T-cell (primary cell): ENCODE results near the gene ULK4. TPM values are rescaled to one million over a fixed set of nuclear protein-coding genes. Genes with fewer than 3 reads are reported as not detected.

Source experiments
- ATAC-seq, 4 experiments: fragments of 200-7000 bp in 3 of 4; fragments of 150-1000 bp in 1 of 4; cut with Tn5 transposase; replicated peaks in 1 of 4; 1 replicate in 3 of 4; 2 replicates in 1 of 4; pipeline ENCODE4 v1.10.0; 2021; ENCODE audit warnings: moderate library complexity in 3 of 4, mild to moderate bottlenecking in 2 of 4, moderate number of reproducible peaks in 1 of 4
- CTCF ChIA-PET, 2 donors: fragments of 300-600 bp; sonication (Branson Sonifier 250); formaldehyde crosslinking; loops; one replicate each; lab custom pipeline; 2022; ENCODE audit warnings: antibody characterized with exemption in 2 of 2; lab: Charles Lee
- POLR2A ChIA-PET, 2 donors: fragments of 300-600 bp; sonication (Branson Sonifier 250); formaldehyde crosslinking; loops; one replicate each; lab custom pipeline; 2022; ENCODE audit warnings: antibody characterized with exemption in 2 of 2; lab: Charles Lee
- DNase-seq, 35 experiments: peaks; one replicate each; pipeline versions ENCODE4 v3.0.0 to v3.0.0-alpha.2; 2013 to 2023
- H3K27ac ChIP-seq: one replicate; pipeline ENCODE4 v1.5.1; 2013; ENCODE audit warnings: low read length
- H3K27me3 ChIP-seq, 2 experiments: replicated peaks in 1 of 2; 1 replicate in 1 of 2; 2 replicates in 1 of 2; pipeline versions ENCODE4 v1.6.1 to v1.7.0; 2013; ENCODE audit warnings: low read length in 1 of 2, mixed read lengths in 1 of 2; ENCODE audit not compliant: control insufficient read depth in 2 of 2, insufficient read depth in 2 of 2; ENCODE audit errors: extremely low read depth in 1 of 2
- H3K36me3 ChIP-seq, 2 donors: 1 replicate in 1 of 2; 2 replicates in 1 of 2; pipeline versions ENCODE4 v1.6.1 to v1.7.0; 2013; ENCODE audit warnings: low read length in 1 of 2; ENCODE audit not compliant: control insufficient read depth in 2 of 2, insufficient read depth in 1 of 2; ENCODE audit errors: extremely low read depth in 1 of 2
- H3K4me1 ChIP-seq, 2 experiments: 1 replicate in 1 of 2; 2 replicates in 1 of 2; pipeline versions ENCODE4 v1.6.1 to v1.7.0; 2013; ENCODE audit warnings: low read length in 2 of 2, mixed read lengths in 1 of 2; ENCODE audit not compliant: insufficient read depth in 2 of 2, control insufficient read depth in 1 of 2; ENCODE audit errors: extremely low read depth in 1 of 2
- H3K4me3 ChIP-seq, 2 donors: 1 replicate in 1 of 2; 2 replicates in 1 of 2; pipeline versions ENCODE4 v1.5.1 to v1.7.0; 2013; ENCODE audit warnings: mild to moderate bottlenecking in 2 of 2, low read length in 1 of 2, moderate library complexity in 1 of 2; ENCODE audit not compliant: control insufficient read depth in 1 of 2; ENCODE audit errors: extremely low read depth in 1 of 2
- H3K9me3 ChIP-seq: 2 replicates; pipeline ENCODE4 v1.7.0; 2013
- H3K27ac Mint-ChIP-seq, 2 donors: one replicate each; pipeline ENCODE4 v1.8.0; 2020 to 2021; ENCODE audit warnings: mild to moderate bottlenecking in 2 of 2, mixed read lengths in 2 of 2
- H3K27me3 Mint-ChIP-seq, 2 donors: one replicate each; pipeline ENCODE4 v1.8.0; 2021 to 2022; ENCODE audit warnings: mixed read lengths in 2 of 2
- H3K36me3 Mint-ChIP-seq: one replicate; pipeline ENCODE4 v1.8.0; 2021; ENCODE audit warnings: mixed read lengths
- H3K4me1 Mint-ChIP-seq, 3 donors: one replicate each; pipeline ENCODE4 v1.8.0; 2020 to 2022; ENCODE audit warnings: mixed read lengths in 3 of 3, mild to moderate bottlenecking in 1 of 3
- H3K4me3 Mint-ChIP-seq, 3 donors: one replicate each; pipeline ENCODE4 v1.8.0; 2020 to 2022; ENCODE audit warnings: mild to moderate bottlenecking in 3 of 3, mixed read lengths in 3 of 3, moderate library complexity in 3 of 3
- H3K9me3 Mint-ChIP-seq, 3 donors: one replicate each; pipeline ENCODE4 v1.8.0; 2020 to 2022; ENCODE audit warnings: mixed read lengths in 3 of 3
- WGBS: methylation state at CpG from one replicate; pipeline ENCODE4 v1.1.5; 2013; ENCODE audit warnings: missing lambda C conversion rate; ENCODE audit not compliant: insufficient coverage; 5-methylcytosine and 5-hydroxymethylcytosine counted together
- total RNA-seq, 35 experiments: library from RNA in 6 of 35; stranded (reverse) in 6 of 35; fragments of 120-200 nt in 1 of 35; gene quantifications; one replicate each; pipeline versions ENCODE4 v1.2.1 to v1.2.4 and lab custom pipeline; 2013 to 2026

ULK4 gene
- total RNA-seq, 5 donors from 2014 or later (not counting 1 experiment from before 2014, with no cell fraction given) = 17.5 to 28.2 (median 19.7) TPM

DNA sequence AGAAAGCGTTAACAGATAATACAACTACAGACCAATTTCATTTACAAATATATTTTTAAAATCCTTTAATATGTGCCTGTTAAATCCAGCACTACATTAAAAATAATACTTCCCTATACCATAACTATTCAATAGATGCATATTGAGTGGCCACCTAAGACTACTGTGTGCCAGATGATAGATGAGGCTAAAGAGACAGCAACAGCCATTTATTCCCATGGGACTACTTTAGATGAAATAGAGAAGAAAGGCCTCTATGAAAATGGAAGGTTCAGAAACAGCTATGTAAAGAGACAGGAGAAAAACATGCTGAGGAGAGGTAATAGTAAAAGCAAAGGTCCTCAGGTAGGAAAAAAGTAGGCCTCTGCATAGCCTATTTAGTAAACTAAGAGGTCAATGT, 358.1 kb downstream of the ULK4 start:
- ChIA-PET POLR2A (no interaction called here), CTCF (no interaction called here)
- no peaks in the 10 kb centered on the region for H3K9me3 Mint-ChIP-seq
- H3K4me1 Mint-ChIP-seq = no peaks in the 10 kb centered on the region
- no peak for DNase-seq
- no peak overlapping the region for H3K4me3 ChIP-seq
- no peaks in the 10 kb centered on the region for H3K9me3 ChIP-seq
- WGBS = no CpG with 5 or more reads among the region's 1 CpG
- H3K4me3 Mint-ChIP-seq = no peak overlapping the region
- H3K27ac Mint-ChIP-seq = no peak overlapping the region
- no peaks in the 10 kb centered on the region for H3K27me3 ChIP-seq
- no peak overlapping the region for H3K27ac ChIP-seq
- no peaks in the 10 kb centered on the region for H3K27me3 Mint-ChIP-seq
- no peaks in the 10 kb centered on the region for H3K36me3 ChIP-seq
- no peak for ATAC-seq
- peaks cover 12% of the 10 kb centered on the region for H3K36me3 Mint-ChIP-seq
- no peaks in the 10 kb centered on the region for H3K4me1 ChIP-seq

- POLR2A ChIA-PET = no interaction called here
- H3K4me3 ChIP-seq = no peak overlapping the region
- Mint-ChIP-seq H3K36me3 (peaks cover 15% of the 10 kb centered on the region), H3K27ac (no peak overlapping the region), H3K4me3 (no peak overlapping the region), H3K9me3 (no peaks in the 10 kb centered on the region), H3K27me3 (no peaks in the 10 kb centered on the region), H3K4me1 (no peaks in the 10 kb centered on the region)
- no peak overlapping the region for H3K27ac ChIP-seq
- CTCF ChIA-PET = no interaction called here
- ATAC-seq (no peak), DNase-seq (no peak)
- no peaks in the 10 kb centered on the region for H3K36me3 ChIP-seq
- H3K4me1 ChIP-seq = no peaks in the 10 kb centered on the region
- no peaks in the 10 kb centered on the region for H3K9me3 ChIP-seq
- no peaks in the 10 kb centered on the region for H3K27me3 ChIP-seq
These were observed 359.8 kb downstream of the ULK4 start for GRCh38 chr3:41602121-41602520.

DNA sequence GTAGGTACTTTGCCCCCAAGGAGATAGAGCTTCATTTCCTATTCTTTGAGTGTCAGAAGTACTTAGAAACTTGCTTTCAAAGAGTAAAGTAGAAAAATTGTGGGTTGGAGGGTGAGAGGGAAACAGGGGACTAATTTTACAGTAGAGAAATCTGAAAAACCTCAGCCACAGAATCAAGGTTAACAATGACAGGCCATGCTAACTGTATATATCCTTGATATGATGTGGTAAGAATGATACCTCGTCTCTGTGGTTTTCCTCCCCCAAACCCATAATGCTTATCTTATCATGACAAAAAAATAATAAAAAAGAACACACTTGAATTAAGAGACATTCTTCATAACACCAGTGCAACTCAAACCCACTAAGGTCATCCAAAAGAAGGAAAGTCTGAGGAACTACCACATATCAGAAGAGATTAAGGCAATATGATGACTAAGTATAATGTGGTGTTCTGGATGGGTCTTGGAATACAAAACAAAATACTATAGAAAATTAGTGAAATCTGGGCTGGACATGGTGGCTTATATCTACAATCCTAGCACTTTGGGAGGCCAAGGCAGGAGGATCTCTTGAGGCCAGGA, 360.4 kb downstream of the ULK4 start:
- Mint-ChIP-seq H3K4me1 (no peaks in the 10 kb centered on the region), H3K9me3 (no peaks in the 10 kb centered on the region), H3K27ac (no peak overlapping the region), H3K27me3 (no peaks in the 10 kb centered on the region), H3K4me3 (no peak overlapping the region), H3K36me3 (peaks cover 12% of the 10 kb centered on the region)
- H3K36me3 ChIP-seq = no peaks in the 10 kb centered on the region
- ChIA-PET CTCF (no interaction called here), POLR2A (no interaction called here)
- no peak for DNase-seq
- no peaks in the 10 kb centered on the region for H3K4me1 ChIP-seq
- H3K4me3 ChIP-seq = no peak overlapping the region
- no peak overlapping the region for H3K27ac ChIP-seq
- no peaks in the 10 kb centered on the region for H3K27me3 ChIP-seq
- ATAC-seq = no peak
- no CpG with 5 or more reads among the region's 1 CpG for WGBS
- no peaks in the 10 kb centered on the region for H3K9me3 ChIP-seq

- no peak overlapping the region for H3K27ac ChIP-seq
- ATAC-seq (no peak), DNase-seq (no peak)
- CTCF ChIA-PET = no interaction called here
- no peaks in the 10 kb centered on the region for H3K9me3 ChIP-seq
- no peaks in the 10 kb centered on the region for H3K4me1 Mint-ChIP-seq
- 100% methylated on average over 2 of the region's 2 CpGs for WGBS
- POLR2A ChIA-PET = no interaction called here
- H3K4me3 ChIP-seq = no peak overlapping the region
- H3K27ac Mint-ChIP-seq = no peak overlapping the region
- H3K4me1 ChIP-seq = no peaks in the 10 kb centered on the region
- H3K4me3 Mint-ChIP-seq = no peak overlapping the region
- no peaks in the 10 kb centered on the region for H3K9me3 Mint-ChIP-seq
- no peaks in the 10 kb centered on the region for H3K27me3 Mint-ChIP-seq
- H3K36me3 ChIP-seq = no peaks in the 10 kb centered on the region
- H3K36me3 Mint-ChIP-seq = peaks cover 19% of the 10 kb centered on the region
- no peaks in the 10 kb centered on the region for H3K27me3 ChIP-seq
These were observed 361.3 kb downstream of the ULK4 start for GRCh38 chr3:41600616-41601015.

- H3K4me3 ChIP-seq = no peak overlapping the region
- DNase-seq = no peak
- Mint-ChIP-seq H3K27ac (no peak overlapping the region), H3K9me3 (no peaks in the 10 kb centered on the region), H3K4me1 (no peaks in the 10 kb centered on the region), H3K36me3 (peaks cover 19% of the 10 kb centered on the region), H3K4me3 (no peak overlapping the region), H3K27me3 (no peaks in the 10 kb centered on the region)
- CTCF ChIA-PET = no interaction called here
- WGBS = no CpG with 5 or more reads among the region's 1 CpG
- POLR2A ChIA-PET = no interaction called here
- no peaks in the 10 kb centered on the region for H3K4me1 ChIP-seq
- H3K27me3 ChIP-seq = no peaks in the 10 kb centered on the region
- ATAC-seq = no peak
- H3K9me3 ChIP-seq = no peaks in the 10 kb centered on the region
- no peak overlapping the region for H3K27ac ChIP-seq
- H3K36me3 ChIP-seq = no peaks in the 10 kb centered on the region
These were observed 362.8 kb downstream of the ULK4 start for GRCh38 chr3:41599127-41599484.

DNA sequence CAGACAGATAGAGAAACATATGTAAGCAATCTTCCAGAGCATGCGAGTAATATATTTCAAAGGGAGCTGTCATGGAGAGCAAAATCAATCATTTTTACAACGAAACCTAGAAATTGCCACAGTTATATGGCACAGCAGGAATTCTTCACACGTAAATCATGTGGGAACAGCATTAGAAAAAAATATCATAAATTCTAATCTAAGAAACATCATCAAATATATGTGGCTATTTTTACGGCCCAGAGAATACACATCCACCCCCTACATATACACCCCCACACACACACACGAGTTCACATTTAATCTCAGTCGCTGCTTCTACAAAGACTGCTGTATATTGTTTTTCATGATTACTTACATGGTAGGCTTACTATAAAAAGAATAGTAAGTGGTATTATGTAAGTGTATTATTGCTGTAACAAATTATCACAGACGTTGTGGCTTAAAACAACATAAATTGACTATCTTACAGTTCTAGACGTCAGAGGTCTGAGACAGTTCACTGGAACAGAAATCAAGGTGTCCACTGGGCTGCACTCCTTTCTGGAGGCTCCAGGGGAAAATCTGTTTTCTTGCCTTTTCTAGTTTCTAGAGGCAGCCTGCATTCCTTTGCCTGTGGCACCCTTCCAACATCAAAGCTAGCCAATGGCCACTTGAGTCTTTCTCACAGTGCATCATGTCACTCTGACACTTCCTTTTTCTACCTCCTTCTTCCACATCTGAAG, 363.3 kb downstream of the ULK4 start:
- no peak overlapping the region for H3K27ac ChIP-seq
- H3K9me3 Mint-ChIP-seq = no peaks in the 10 kb centered on the region
- POLR2A ChIA-PET = no interaction called here
- H3K27ac Mint-ChIP-seq = no peak overlapping the region
- CTCF ChIA-PET = no interaction called here
- no peak for DNase-seq
- peaks cover 19% of the 10 kb centered on the region for H3K36me3 Mint-ChIP-seq
- H3K9me3 ChIP-seq = no peaks in the 10 kb centered on the region
- no peaks in the 10 kb centered on the region for H3K27me3 Mint-ChIP-seq
- WGBS = 90% methylated on average over 3 of the region's 8 CpGs
- H3K36me3 ChIP-seq = no peaks in the 10 kb centered on the region
- ATAC-seq = no peak
- no peaks in the 10 kb centered on the region for H3K4me1 ChIP-seq
- H3K4me3 Mint-ChIP-seq = no peak overlapping the region
- H3K4me3 ChIP-seq = no peak overlapping the region
- H3K27me3 ChIP-seq = no peaks in the 10 kb centered on the region
- no peaks in the 10 kb centered on the region for H3K4me1 Mint-ChIP-seq
